ENCODE results near the gene KRT3. TPM values are rescaled to one million over a fixed set of nuclear protein-coding genes. Genes with fewer than 3 reads are reported as not detected.

KRT3 gene
- total and polyA plus RNA-seq, 4 donors = not detected

- TF ChIP-seq JUND (IDR thresholded peaks at IDR 0.05) = no peak
- no peak for TF ChIP-seq HNF4A (conservative IDR thresholded peaks at IDR 0.05)
- no peak for TF ChIP-seq SP1 (IDR thresholded peaks at IDR 0.05)
- TF ChIP-seq FOXA2 (IDR thresholded peaks at IDR 0.05) = no peak
- no peak for TF ChIP-seq TAF1 (conservative IDR thresholded peaks at IDR 0.05)
- TF ChIP-seq ZBTB33 (IDR thresholded peaks at IDR 0.05) = no peak
- no peak for TF ChIP-seq RXRA (IDR thresholded peaks at IDR 0.05)
- TF ChIP-seq FOXA1 (IDR thresholded peaks at IDR 0.05) = no peak
- no peak for TF ChIP-seq MAX (IDR thresholded peaks at IDR 0.05)
- no peak for TF ChIP-seq NR2F2 (IDR thresholded peaks at IDR 0.05)
- no peak for TF ChIP-seq RAD21 (IDR thresholded peaks at IDR 0.05)
- no peak for TF ChIP-seq HNF4G (IDR thresholded peaks at IDR 0.05)
- no peak for TF ChIP-seq CTCF (IDR thresholded peaks at IDR 0.05; ENCODE audit: low read depth, low read length, missing input control)
- no peak for TF ChIP-seq GABPA (IDR thresholded peaks at IDR 0.05 in 1 of 2, conservative IDR thresholded peaks at IDR 0.05 in 1 of 2)
- TF ChIP-seq EGR1 (IDR thresholded peaks at IDR 0.05; ENCODE audit: low read depth in 2 of 2) = no peak
- no peak for TF ChIP-seq REST (IDR thresholded peaks at IDR 0.05)
- no peak for TF ChIP-seq ATF3 (IDR thresholded peaks at IDR 0.05)
- TF ChIP-seq YY1 (IDR thresholded peaks at IDR 0.05) = no peak
- Histone ChIP-seq H3K9me3 (ENCODE audit: control insufficient read depth in 4 of 4, low read length in 3 of 4) (no peaks in the 10 kb centered on the region), H3K4me3 (ENCODE audit: low read depth in 1 of 3, low read length in 3 of 3) (no peak overlapping the region), H3K27ac (ENCODE audit: low read depth in 1 of 2, low read length in 2 of 2) (no peak overlapping the region), H3K27me3 (ENCODE audit: control insufficient read depth in 4 of 4, insufficient read depth in 4 of 4, low read length in 3 of 4) (no peaks in the 10 kb centered on the region), H3K9ac (ENCODE audit: low read depth in 1 of 2, low read length in 2 of 2) (no peak overlapping the region), H3K36me3 (ENCODE audit: control insufficient read depth in 4 of 4, insufficient read depth in 3 of 4, low read depth in 1 of 4, low read length in 3 of 4) (no peaks in the 10 kb centered on the region), H3K4me1 (ENCODE audit: control insufficient read depth in 4 of 4, insufficient read depth in 4 of 4, low read length in 3 of 4) (no peaks in the 10 kb centered on the region)
- no peak for DNase-seq (ENCODE audit: low spot score)
- 83% methylated on average over 10 of the region's 10 CpGs for WGBS
Observed at GRCh38 chr12:52821826-52822660, 26.1 kb upstream of the KRT3 start.

All from liver (tissue), 9 donors.